ENCODE data around the gene SVIL.
"Not testable (repeated sequence)": the region's sequence is repeated elsewhere in the genome, so short reads cannot be mapped to it uniquely, and the experiment has no call there.

SVIL gene

DNA sequence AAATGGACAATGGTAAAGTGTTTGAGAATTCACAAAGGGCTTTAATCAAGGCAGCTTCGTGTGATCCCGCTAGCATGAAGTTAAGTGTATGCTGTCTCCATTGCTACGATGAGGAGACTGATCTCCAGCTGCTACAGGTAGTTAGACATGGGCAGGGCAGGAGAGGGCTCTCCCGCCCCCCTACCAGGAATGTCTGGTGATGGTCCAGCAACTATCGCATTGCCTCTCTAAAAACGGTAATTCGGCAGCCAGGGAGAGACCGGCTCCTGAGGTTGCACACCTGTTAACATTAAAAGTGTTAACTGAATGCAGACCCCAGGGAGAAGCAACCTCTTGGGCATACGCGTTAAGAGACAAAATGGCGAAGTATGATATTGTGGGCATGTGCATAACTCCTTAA lies 37.9 kb downstream of the SVIL start:
- DNase-seq = no peak

DNA sequence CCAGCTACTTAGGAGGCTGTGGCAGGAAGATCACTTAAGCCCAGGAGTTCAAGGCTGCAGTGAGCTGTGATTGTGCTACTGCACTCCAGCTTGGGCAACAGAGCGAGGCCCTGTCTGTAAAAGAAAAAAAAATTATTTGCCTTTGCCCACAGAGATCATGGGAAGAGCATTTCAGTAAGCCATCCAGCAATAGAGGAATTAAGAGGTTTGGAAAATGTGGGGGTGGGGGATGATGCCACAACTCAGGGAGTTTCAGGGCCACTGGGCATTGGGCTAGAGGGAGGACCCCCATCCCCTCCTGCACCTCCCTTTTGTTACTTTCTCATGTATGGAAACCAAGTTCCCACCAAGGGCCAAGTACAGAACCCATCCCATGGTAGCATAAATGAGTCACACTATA lies 38.4 kb downstream of the SVIL start:
- DNase-seq = no peak

DNA sequence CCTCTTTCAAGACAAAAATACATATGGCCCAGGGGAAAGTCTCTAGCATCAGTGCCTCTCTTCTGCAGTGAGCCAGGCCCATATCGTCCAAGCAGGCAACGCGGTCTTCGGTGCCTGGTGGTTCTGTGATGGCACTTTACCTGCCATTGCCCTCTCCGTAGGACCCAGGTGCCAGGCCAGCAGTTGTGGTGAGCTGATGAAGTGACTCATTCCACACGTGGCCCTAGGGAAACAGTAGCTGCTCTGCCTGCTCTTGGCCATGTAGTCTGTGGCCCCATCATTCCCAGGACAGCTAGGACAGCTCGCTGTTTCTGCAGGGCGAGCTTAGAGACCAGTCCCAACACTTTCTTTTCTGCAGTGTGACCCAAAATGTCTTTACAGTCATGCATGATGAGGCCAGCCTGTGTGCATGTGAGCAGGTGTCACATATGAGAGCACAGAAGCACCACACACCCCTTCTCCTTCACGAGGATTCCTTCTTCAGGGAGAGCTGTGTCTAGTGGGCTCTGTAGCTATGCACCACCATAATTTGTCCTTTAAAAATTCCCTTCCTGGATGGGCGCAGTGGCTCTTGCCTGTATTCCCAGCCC lies 39.0 kb downstream of the SVIL start:
- no peak for DNase-seq

DNA sequence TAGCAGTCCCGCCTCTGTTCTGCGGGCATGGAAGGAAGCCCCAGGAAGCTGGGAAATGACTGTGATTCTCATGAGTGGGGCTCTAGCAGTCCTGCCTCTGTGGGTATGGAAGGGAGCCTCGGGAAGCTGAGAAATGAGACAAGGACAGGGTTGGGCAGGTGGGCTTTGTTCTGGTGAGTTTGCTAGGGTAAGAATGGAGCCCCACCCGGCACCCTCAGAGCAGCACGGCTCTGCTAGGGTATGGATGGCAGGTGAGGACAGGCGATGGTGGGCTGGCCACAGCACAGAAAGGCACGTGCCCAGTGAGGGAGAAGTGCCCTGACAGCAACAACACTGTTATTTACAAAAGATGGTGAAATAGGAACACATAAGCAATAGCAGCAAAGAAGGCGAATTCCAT lies 39.6 kb downstream of the SVIL start:
- DNase-seq = no peak

DNA sequence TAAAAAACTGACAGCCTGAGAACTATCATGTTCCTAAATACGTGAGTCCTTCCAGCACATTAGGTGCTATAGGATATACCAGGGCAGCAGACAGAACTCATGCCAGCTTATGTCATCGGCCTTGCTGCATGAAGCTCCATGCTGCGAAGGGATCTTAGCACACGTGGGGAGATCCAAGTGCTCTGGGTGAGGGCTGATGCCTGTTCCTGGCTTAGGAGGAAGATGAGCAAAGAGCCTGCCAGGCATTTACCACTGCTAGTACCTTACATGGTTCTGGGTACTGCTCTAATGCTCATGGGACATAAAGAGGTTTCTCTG lies 43.2 kb downstream of the SVIL start:
- DNase-seq = no peak

DNA sequence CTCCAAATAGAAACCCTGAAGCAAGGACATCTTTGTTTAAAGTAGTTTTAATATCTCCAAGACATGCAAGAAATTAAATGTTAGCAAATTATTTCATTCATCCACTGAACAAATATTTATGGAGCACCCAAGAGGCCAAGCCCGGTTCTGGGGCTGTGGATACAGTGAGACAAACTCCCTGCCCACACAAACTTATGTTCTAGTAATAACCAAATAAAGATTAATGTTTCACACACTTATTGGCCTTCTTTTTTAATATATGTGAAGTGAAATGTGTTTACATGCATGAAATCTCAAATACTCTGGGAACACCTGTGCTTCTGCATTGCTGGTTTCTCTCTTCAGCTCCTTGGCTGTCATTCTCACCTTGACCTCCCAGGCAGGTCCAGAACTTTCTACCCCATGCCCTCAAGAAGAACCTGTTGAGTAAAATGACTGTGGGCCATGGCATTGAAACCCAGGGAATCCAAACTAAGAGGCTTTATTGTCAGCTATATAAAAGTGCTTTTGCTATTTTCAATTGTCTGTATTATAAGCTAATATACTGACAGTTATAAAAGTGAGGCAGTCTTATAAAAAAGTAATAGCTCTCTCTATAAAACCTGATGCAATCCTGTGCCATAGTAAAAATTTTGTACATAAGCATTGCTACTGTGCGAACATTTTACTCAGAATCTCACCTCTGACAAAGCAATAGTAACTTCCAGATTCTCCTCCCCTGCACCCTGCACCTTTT lies 43.7 kb downstream of the SVIL start:
- no peak for DNase-seq

DNA sequence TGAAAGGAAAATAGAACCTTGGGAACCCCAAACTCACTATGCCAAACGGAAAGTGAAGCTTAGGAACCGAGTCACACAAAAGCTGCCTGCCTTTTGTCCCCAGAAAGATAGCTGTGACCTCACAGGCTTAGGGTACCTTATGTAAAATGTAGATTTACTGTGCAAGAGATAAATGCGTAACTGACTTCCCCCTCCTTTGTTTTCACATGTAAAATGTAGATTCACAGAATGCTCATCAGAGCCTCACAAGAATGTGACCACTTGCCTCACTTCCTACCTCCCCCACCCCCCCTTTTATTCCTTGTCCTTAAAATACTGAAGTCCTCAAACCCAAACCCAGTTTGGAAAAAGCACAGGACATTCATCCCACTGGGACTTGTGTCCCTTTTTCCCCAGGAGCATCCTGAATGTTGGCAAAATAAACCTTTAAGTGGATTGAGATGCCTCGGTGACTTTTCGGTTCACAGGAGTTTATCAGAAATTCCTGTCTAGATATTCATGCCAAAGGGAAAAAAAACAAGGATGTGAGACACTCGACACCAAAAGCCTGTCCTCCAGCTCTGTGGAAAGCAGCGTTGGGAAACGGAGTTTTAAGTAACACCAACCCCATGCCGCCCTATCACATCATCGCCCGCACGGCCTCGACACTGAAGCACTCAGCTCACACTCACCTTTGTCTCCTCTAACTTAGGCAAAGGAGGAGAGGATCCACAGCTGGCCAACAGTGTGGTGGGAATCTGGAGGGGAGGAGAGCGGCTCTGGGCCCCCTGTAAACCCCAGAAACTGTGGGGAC lies 45.9 kb downstream of the SVIL start:
- DNase-seq = no peak

DNA sequence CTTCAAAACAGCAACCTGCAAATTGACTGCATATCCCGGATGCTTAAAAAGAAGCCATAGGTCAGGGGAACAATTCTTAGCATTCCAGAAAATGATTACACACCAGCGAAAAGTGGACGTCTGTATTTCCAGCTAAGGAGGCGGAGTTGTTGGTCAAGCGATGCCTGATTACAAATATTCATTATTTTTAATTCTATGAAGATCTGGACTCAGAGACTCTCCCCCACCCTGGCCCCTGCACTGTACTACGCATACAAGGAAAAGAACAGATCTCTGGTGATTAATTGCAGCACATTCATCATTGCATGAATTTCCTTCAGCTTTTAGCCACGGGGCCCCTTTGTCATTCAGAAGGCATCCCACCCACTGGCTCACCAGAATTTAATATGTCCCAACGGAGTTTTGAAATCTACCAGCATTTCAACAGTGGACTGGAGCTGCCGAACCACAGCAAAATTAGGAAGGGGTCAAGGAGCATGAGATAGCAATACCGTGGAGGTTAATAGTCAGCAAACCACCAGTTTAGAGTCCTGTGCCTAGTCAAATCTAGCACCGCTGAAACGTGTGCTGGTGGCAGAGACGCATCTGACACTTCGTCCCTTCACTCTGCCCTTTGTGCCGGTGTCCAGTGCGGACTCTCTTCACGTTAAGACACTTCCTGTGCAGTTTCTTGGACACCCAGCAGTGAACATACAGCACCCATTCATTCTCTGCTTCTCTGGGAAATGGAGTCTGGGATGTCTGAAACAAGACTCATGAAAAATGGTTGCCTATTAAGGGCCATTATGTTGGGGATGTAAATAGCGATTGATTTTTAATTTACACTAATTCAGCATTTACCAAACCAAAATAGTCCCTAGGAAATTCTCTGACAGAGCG lies 46.8 kb downstream of the SVIL start:
- DNase-seq = not testable (repeated sequence)

DNA sequence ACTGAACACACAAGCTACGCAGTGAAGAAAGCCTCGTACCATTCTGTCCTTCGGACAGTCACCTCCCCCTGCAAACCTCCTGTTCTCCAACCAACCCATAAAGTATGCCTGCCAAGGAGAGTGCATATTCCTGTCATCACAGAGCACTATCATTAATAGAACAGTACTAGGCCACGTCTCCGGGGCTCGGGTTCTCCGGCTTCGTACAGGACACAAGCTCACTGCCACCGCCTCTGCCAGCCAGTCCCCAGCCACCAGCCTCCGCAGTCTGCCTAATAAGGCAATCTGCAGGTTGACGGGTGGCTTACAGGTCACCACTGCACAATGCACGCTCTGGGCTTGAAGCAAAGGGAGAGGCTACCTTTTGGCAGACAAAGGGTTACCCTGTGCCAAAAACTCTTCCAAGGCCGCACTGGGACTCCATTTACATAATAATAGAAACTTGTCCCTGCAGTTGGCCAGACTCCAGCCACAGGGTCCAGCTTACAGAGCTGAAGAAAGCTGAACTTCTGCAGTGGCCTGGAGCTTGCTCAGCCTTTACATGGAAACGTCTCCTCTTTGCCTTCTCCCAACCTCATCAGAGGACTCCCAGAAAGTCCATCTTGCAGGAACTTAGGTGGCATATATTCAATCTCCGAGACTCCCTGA lies 47.5 kb downstream of the SVIL start:
- DNase-seq = not testable (repeated sequence)

DNA sequence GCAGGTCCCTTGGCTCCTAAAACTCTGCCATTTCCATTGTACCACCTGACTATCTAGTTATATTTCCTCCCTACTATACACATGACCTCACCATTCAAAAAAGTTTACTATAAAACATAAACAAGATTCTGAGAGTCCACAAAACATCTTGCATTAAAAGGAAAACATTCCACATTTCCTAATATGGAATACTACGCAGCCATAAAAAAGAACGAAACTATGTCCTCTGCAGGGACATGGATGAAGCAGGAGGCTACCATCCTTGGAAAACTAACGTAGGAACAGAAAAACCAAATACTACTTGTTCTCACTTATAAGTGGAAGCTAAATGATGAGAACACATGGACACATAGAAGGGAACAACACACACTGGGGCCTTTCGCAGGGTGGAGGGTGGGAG lies 48.3 kb downstream of the SVIL start:
- no peak for DNase-seq

DNA sequence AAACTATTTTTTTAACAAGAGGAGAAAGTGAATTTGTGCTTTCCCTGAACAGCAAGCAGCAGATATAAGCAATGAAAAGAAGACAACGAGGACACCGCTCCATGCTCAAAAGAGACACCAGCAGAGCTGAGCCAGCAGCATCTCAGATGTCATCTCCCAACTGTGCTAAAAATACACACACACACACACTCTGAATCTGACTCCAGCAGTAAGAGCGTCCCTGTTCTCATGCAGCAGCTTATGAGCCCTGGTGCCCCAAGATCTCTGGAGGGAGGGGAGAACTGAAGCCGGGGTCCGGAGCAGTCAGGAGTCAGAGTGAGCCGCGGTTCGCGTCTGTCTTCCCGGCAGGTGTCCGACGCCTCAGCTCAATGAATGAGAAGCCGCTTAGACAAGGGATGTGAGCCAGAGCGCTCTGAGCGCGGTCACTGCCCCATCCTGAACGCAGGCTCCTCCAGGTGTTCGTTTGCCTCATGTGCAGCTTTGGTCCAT lies 49.2 kb downstream of the SVIL start:
- no peak for DNase-seq

DNA sequence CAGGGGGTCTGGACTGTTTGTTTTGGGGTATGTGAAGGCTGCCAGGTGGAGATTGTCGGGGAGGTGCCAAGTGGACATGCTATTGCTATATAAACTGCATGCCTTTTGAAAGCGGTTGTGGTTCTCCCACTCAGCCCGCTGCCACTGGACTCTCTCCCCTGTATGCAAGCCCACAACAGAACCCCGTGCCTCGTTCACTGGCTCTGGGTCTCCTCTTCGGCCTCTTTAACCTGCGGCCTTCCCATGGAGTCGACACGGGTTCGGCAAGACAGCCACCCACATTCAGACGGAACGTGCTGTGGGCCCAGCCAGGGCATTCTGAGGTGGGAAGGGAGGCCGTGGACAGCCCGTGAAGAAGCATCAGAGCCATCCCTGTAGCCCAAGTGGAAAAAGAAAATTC lies 50.3 kb downstream of the SVIL start:
- no peak for DNase-seq

DNA sequence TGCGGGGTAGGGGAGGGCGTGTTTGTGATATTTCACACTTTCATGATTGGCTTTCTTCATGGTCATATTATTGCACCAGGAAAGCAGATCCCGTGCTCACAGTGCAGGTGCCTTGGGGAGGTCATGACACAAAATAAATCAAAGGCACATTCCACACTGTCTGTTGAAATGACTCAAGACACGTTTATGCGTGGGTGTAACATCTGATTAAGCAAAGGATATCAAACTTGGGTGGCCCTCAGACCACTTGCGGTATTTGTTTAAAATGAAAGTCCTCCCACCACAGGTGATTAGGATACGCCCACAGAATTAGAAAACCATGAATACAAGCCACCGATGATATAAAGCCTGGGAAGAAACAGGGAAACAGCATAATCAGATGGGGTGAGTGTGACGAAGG lies 51.1 kb downstream of the SVIL start:
- DNase-seq = no peak

DNA sequence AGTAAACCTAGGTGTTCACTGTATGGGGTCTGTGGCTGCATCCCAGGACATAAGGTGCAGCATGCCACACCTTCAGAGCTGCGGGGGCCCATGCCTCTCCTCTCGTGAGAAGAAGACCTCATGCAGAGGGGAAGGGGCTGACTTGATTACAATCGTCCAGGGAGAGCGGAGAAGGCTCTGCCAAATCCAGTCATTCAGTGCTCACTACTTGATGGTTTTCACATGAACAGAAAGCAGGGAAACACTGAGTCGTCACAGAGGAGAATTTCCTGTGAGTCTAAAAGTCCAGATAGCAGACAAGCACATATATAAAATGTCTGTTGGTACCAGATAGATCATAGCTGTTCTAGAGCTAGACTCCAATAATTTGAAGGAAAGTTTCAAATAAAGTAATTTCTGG lies 52.0 kb downstream of the SVIL start:
- DNase-seq = not testable (repeated sequence)

DNA sequence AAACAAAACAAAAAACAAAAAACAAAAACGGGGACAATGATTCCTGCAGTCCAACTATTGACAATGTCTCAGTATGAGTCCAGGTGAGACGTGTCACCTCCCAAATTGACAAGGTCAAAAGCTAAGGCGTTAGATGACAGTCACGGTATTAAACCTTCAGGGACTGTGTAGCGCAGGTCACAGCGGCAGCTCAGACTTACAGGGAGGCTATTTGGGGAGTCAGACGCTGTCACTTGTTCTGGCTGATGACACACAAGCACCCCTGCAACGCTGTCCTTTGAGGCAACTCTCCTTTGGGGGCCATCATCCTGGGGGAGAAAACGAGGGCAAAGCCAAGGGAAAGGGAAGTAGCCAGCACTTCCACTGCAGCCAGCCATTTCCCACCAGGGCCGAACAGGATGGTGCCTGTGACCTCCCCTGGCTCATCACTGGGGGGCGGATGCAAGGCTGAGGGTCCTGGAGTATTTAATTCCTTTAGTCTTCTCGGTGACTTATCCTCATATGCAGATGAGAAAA lies 55.3 kb downstream of the SVIL start:
- no peak for DNase-seq

DNA sequence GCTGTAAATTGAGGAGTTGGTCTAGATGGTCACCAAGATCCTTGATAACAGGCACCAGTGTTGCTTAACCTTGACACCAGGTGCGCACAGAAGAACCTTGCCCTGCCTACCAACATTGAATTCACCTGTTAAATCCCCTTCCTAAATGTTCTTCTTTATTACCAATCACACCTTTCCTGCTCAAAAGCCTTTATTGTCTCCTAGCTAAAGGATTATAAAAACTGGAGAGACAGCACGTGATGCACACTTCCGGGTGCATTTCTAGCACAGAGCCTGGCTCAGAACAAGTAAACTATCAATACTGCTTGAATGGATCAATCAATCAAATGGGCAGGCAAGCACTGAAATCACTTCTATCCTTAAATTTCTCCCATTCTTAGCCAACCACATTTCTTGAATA lies 56.3 kb downstream of the SVIL start:
- DNase-seq = no peak

DNA sequence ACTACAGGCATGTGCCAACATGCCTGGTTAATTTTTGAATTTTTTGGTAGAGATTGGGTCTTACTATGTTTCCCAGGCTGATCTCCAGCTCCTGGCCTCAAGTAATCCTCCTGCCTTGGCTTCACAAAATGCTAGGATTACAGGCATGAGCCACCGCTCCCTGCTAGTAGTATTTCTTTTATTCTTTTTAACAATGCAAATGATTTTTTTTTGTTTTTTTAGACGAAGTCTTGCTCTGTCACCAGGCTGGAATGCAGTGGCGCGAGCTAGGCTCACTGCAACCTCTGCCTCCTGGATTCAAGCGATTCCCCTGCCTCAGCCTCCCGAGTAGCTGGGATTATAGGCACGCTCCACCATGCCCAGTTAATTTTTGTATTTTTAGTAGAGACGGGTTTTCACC lies 58.1 kb downstream of the SVIL start:
- no peak for DNase-seq

DNA sequence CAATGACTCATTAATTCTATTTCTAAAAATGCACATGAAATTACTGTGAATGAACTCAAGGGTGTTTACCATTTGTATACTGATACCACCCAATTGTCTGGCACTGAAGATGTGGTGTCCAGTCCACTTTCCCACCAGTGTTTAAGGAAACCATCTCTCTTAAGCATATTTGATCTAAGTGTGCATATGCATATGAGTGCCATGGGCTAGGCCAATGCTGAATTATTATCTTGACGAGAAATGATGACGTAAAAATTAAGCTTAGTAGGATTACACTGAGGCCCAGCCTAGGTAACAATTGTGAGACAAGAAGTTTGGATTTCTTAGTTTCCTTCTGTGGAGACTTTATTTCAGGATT lies 59.7 kb downstream of the SVIL start:
- no peak for DNase-seq

DNA sequence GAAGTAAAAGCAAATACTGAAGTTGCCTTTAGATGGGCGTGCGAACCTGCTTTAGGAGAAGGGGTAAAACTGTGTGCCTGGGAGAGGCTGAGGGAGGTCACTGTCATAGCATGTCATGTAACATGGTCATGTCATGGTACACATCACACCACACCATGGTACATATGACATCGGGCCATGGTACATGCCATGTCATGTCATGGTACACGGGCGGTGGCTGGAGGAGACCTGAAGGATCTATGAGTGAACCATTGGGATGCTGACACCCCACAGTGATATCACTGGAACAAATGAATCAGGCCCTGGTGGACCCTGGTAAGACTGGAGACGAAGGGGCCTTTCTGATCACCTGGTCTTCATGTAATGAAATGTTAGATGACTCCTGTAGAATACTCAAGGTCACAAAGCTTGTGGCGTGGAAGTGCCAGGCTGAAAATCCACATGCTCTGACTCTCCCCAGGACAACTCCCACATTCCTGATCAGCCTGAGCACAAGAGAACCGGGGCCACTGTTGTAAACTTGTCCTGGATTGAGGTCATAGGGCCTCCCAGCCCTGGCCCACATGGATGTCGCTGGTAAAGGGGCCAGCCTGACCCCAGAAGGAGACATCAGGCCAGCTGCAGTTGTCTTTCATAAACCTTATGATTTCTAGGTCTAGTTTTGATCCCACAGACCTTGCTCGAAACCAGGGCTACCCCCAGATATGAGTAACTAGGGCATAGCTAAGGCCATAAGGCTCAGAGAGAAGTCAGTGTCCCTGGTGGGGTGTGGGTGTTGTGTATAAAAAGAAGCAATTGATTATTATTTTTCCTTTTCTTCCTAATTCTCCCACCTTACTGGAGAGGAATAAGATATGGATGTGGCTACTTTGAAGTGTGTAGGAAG lies 60.3 kb downstream of the SVIL start:
- not testable (repeated sequence) for DNase-seq

DNA sequence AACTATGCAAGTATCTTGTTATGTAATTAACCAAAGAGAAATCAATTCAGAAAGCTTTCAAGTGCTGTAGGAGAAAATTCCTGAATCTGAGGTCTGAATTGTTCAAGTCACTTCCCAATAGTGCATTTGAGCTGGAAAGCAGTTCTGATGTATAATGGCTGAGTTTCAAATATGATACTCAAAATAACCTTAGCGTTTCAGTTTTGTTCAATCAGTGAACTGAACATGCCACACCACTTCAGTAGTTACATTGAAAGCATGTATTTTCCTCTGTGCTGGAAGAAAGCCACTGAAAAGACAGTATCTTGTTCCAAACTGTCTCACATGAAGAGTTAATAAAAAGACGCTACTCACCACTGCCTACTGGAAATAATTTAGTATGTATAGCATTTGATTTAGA lies 64.5 kb downstream of the SVIL start:
- DNase-seq = not testable (repeated sequence)

DNA sequence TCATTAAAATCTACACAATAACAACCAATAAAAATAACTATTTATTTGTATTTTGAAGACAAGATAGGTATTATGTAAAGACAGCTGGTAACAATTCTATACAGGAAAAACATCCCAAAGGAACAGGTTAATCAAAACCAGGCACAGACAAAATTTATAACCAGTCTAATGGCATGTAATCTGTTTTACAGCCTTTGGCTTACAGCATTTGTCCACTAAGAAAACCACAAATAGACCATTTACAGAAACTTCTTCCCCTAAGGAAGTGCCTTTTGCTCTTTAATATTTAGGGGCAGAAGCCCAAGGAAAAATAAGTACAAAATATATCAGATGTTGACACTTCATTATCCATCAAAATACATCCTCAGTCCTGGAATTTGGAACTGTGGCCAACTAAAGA lies 65.0 kb downstream of the SVIL start:
- no peak for DNase-seq
